K562 (cell line): Measurements from ENCODE around the gene SFTPA2. TPM values are rescaled to one million over a fixed set of nuclear protein-coding genes. Genes with fewer than 3 reads are reported as not detected.

ENCODE experiments used
- ATAC-seq: fragments of 200-7000 bp; cut with Tn5 transposase; 3 replicates; pipeline ENCODE4 v1.9.1; 2020; ENCODE audit warnings: moderate library complexity
- BruUV-seq: library from RNA; stranded (reverse); fragments of 400-500 nt; replicated peaks from 2 replicates; lab custom pipeline; 2021; lab: Mats Ljungman, UMichigan
- CTCF ChIA-PET: fragments of 300-600 bp; formaldehyde crosslinking; extraction: SDS; loops from one replicate; lab custom pipeline; 2021; ENCODE audit warnings: low intra/inter-chr PET ratio; lab: Yijun Ruan, JAX
- POLR2A ChIA-PET: fragments of 300-600, 350-650 bp; sonication (Branson Sonifier 250); formaldehyde crosslinking; extraction: SDS; loops from one replicate; lab custom pipeline; 2021; ENCODE audit warnings: antibody characterized with exemption, inconsistent platforms; lab: Yijun Ruan, JAX
- DNase-seq, 4 experiments: peaks; one replicate each; pipeline versions ENCODE4 v3.0.0 to v3.0.0-alpha.2; 2011 to 2018; ENCODE audit warnings: low spot score in 3 of 4, mixed read lengths in 3 of 4; ENCODE audit errors: extremely low read depth in 1 of 4
- FAIRE-seq: peaks from 2 replicates; lab custom pipeline; 2011; peaks lifted over from hg19 to GRCh38; lab: Jason Lieb, UNC
- H2AFZ ChIP-seq: 2 replicates; pipeline ENCODE4 v1.6.0; 2011; ENCODE audit warnings: low read depth, low read length, control low read depth, inconsistent platforms
- H3K27ac ChIP-seq: fragments of 200-600 bp; 3 replicates; pipeline ENCODE4 v1.8.0; 2011; ENCODE audit warnings: low read depth, mild to moderate bottlenecking, control low read depth, inconsistent platforms, low read length, moderate library complexity, mixed read lengths; ENCODE audit errors: extremely low read depth
- H3K27me3 ChIP-seq, 2 experiments: fragments of 300-600 bp in 1 of 2; 2 replicates in 1 of 2; 3 replicates in 1 of 2; pipeline versions ENCODE4 v1.6.0 to v1.8.0; 2011; ENCODE audit warnings: inconsistent platforms in 2 of 2, low read length in 2 of 2, mild to moderate bottlenecking in 1 of 2, mixed read lengths in 1 of 2, moderate library complexity in 1 of 2; ENCODE audit not compliant: control insufficient read depth in 2 of 2, insufficient read depth in 2 of 2
- H3K36me3 ChIP-seq: fragments of 300-600 bp; 3 replicates; pipeline ENCODE4 v1.8.0; 2011; ENCODE audit warnings: mild to moderate bottlenecking, low read length, inconsistent platforms; ENCODE audit not compliant: control insufficient read depth, insufficient read depth
- H3K4me1 ChIP-seq, 2 experiments: fragments of 200-600 bp in 1 of 2; replicated peaks in 1 of 2; 2 replicates in 1 of 2; 3 replicates in 1 of 2; pipeline versions ENCODE4 v1.5.1 to v1.8.0; 2011; ENCODE audit warnings: inconsistent platforms in 2 of 2, low read length in 2 of 2, mild to moderate bottlenecking in 1 of 2, mixed read lengths in 1 of 2, moderate library complexity in 1 of 2; ENCODE audit not compliant: control insufficient read depth in 2 of 2, insufficient read depth in 2 of 2
- H3K4me2 ChIP-seq: 2 replicates; pipeline ENCODE4 v1.6.1; 2011; ENCODE audit warnings: low read length, control low read depth, inconsistent platforms, mixed read lengths; ENCODE audit not compliant: insufficient read depth
- H3K4me3 ChIP-seq: fragments of 200-600 bp; sonication (generic), shearing (Covaris generic); 2 replicates; pipeline ENCODE4 v1.5.1; 2016; ENCODE audit warnings: control low read depth, inconsistent platforms
- H3K79me2 ChIP-seq: fragments of 200-600 bp; 3 replicates; pipeline ENCODE4 v1.8.0; 2011; ENCODE audit warnings: low read length, inconsistent platforms; ENCODE audit not compliant: control insufficient read depth, insufficient read depth
- H3K9ac ChIP-seq, 2 experiments: 2 replicates each; pipeline versions ENCODE4 v1.6.0 to v1.6.1; 2011; ENCODE audit warnings: low read depth in 2 of 2, low read length in 2 of 2, control low read depth in 1 of 2, inconsistent platforms in 1 of 2, mild to moderate bottlenecking in 1 of 2, mixed read lengths in 1 of 2; ENCODE audit not compliant: insufficient read depth in 1 of 2
- H3K9me1 ChIP-seq: one replicate; pipeline ENCODE4 v1.6.0; 2011; ENCODE audit warnings: inconsistent platforms, mild to moderate bottlenecking, low read length, moderate library complexity; ENCODE audit not compliant: control insufficient read depth, insufficient read depth
- H3K9me3 ChIP-seq: replicated peaks from 2 replicates; pipeline ENCODE4 v1.5.1; 2011; ENCODE audit warnings: low read depth, low read length, inconsistent platforms; ENCODE audit not compliant: control insufficient read depth, insufficient read depth
- H4K20me1 ChIP-seq: replicated peaks from 2 replicates; pipeline ENCODE4 v1.6.1; 2011; ENCODE audit warnings: low read length, inconsistent platforms, mixed read lengths; ENCODE audit not compliant: control insufficient read depth, insufficient read depth
- ATF6 ChIP-seq: sonication (generic); formaldehyde crosslinking; IDR thresholded peaks from 2 replicates; pipeline ENCODE4 v1.4.0; 2020; ENCODE audit warnings: mild to moderate bottlenecking, missing genetic modification reagents
- CXXC5 ChIP-seq: fragments of 250-450 bp; sonication (Bioruptor Pico); IDR thresholded peaks from 2 replicates; pipeline ENCODE4 v1.8.0; 2022; ENCODE audit warnings: inconsistent platforms, mild to moderate bottlenecking, moderate library complexity
- IRF2 ChIP-seq: sonication (generic); formaldehyde crosslinking; IDR thresholded peaks from 2 replicates; pipeline ENCODE4 v1.8.1; 2022; ENCODE audit warnings: mild to moderate bottlenecking, missing genetic modification reagents
- MAFG ChIP-seq: fragments of 450-650 bp; conservative IDR thresholded peaks from 2 replicates; pipeline ENCODE4 v1.6.1; 2016; ENCODE audit warnings: missing genetic modification characterization, missing compliant biosample characterization
- MTA3 ChIP-seq: fragments of 450-650 bp; formaldehyde crosslinking; IDR thresholded peaks from 2 replicates; pipeline ENCODE4 v1.6.1; 2017; ENCODE audit warnings: mild to moderate bottlenecking, borderline replicate concordance
- NR2C2 ChIP-seq, 2 experiments: fragments of 200-800 bp in 1 of 2; sonication (Bioruptor generic) in 1 of 2; sonication (generic) in 1 of 2; formaldehyde crosslinking in 1 of 2; IDR thresholded peaks; 2 replicates each; pipeline versions ENCODE4 v1.6.1 to v1.8.0; 2016 to 2022; ENCODE audit warnings: mild to moderate bottlenecking in 1 of 2, missing compliant biosample characterization in 1 of 2, missing genetic modification characterization in 1 of 2, missing genetic modification reagents in 1 of 2
- SAFB2 ChIP-seq: fragments of 200-400 bp; formaldehyde crosslinking; IDR thresholded peaks from 2 replicates; pipeline ENCODE4 v1.6.1; 2018; ENCODE audit warnings: borderline replicate concordance, low read length, low read depth, moderate library complexity; ENCODE audit not compliant: severe bottlenecking
- SNRNP70 ChIP-seq: fragments of 200-400 bp; formaldehyde crosslinking; optimal IDR thresholded peaks from 2 replicates; pipeline ENCODE3; 2017; ENCODE audit warnings: low read depth, low read length
- TARDBP ChIP-seq: fragments of 450-650 bp; IDR thresholded peaks from 2 replicates; pipeline ENCODE4 v1.6.1; 2016
- ZFP1 ChIP-seq: fragments of 450-650 bp; formaldehyde crosslinking; IDR thresholded peaks from 2 replicates; pipeline ENCODE4 v1.4.0; 2020; ENCODE audit warnings: mild to moderate bottlenecking, mixed read lengths
- ZNF75A ChIP-seq: fragments of 450-650 bp; formaldehyde crosslinking; IDR thresholded peaks from 2 replicates; pipeline ENCODE4 v1.4.0; 2020; ENCODE audit warnings: mild to moderate bottlenecking
- WGBS: fragments of 100-300 bp; shearing (Covaris generic); methylation state at CpG from one replicate; pipeline ENCODE4 v1.1.6; 2016; ENCODE audit warnings: low coverage, mixed read lengths; ENCODE audit not compliant: insufficient coverage; ENCODE audit errors: missing lambda C conversion rate; 5-methylcytosine and 5-hydroxymethylcytosine counted together
- in situ Hi-C: fragments of 300-500 bp; cut with MboI; formaldehyde crosslinking; loops from 4 replicates; pipeline ENCODE4 v1.15.0; 2018; ENCODE audit warnings: inconsistent platforms, mixed read lengths
- intact Hi-C: fragments of 100-400 bp; cut with micrococcal nuclease; formaldehyde crosslinking; loops from 2 replicates; pipeline ENCODE4 v1.14.2; 2022
- polyA plus RNA-seq, 8 experiments: library from polyadenylated mRNA; depleted of rRNA in 4 of 8; stranded (reverse) in 5 of 8; unstranded in 3 of 8; fragments of >200 nt; fragmentation: Nextera tagmentation in 2 of 8; fragmentation: Illumina TruSeq in 1 of 8; extraction: Ambion mirVana in 2 of 8; extraction: Trizol in 1 of 8; gene quantifications; 2 replicates each; pipeline versions ENCODE4 v1.2.1 to v1.2.3, GENCODE V29; 2011 to 2014; ENCODE audit warnings: inconsistent platforms in 1 of 8, missing spikeins in 1 of 8
- total RNA-seq, 7 experiments: library from RNA; depleted of rRNA in 6 of 7; stranded (reverse); fragments of >200 nt in 6 of 7; fragmentation: Illumina TruSeq in 2 of 7; extraction: Trizol in 2 of 7; gene quantifications; 2 replicates each; pipeline versions ENCODE4 v1.2.1 to v1.2.3, GENCODE V29; 2011 to 2021; ENCODE audit warnings: low replicate concordance in 1 of 7

Gene SFTPA2
- total and polyA plus RNA-seq, 9 of the 15 experiments (the other 6 are each of a cell fraction or from before 2014, with no cell fraction given) = 4.1 TPM; not detected in 8

GRCh38 chr10:79582096-79582495 is 21.9 kb upstream of the SFTPA2 start:
- in situ Hi-C loops = no loop called here
- H3K4me2 ChIP-seq = no peak overlapping the region
- H3K4me3 ChIP-seq = no peak overlapping the region
- no peaks in the 10 kb centered on the region for H3K4me1 ChIP-seq
- no peaks in the 10 kb centered on the region for H3K9me1 ChIP-seq
- ChIA-PET POLR2A (no interaction called here), CTCF (no interaction called here)
- FAIRE-seq (no peak), ATAC-seq (no peak), DNase-seq (no peak)
- no peak for TF ChIP-seq IRF2 (CRISPR knock-in tag)
- no peak for TF ChIP-seq NR2C2 (CRISPR knock-in tag; IDR thresholded peaks at IDR 0.05)
- TF ChIP-seq NR2C2 (tag; IDR thresholded peaks at IDR 0.05) = no peak
- no peak for TF ChIP-seq ATF6 (CRISPR knock-in tag)
- no peak for TF ChIP-seq TARDBP
- TF ChIP-seq CXXC5 = no peak
- TF ChIP-seq ZNF75A (CRISPR knock-in tag) = no peak
- no peak for TF ChIP-seq SAFB2
- TF ChIP-seq MAFG = no peak
- TF ChIP-seq MTA3 = no peak
- no peak for TF ChIP-seq SNRNP70
- TF ChIP-seq ZFP1 (CRISPR knock-in tag) = no peak
- H3K36me3 ChIP-seq = no peaks in the 10 kb centered on the region
- WGBS = under 1% methylated on average over 6 of the region's 6 CpGs
- BruUV-seq = no TSS peak
- H3K27me3 ChIP-seq = peaks cover 0 to 22% of the 10 kb centered on the region in 2 experiments; a peak in 3 of 5 replicates
- no peak overlapping the region for H3K27ac ChIP-seq
- H3K9ac ChIP-seq = no peak overlapping the region
- H4K20me1 ChIP-seq = no peaks in the 10 kb centered on the region
- H3K9me3 ChIP-seq = no peaks in the 10 kb centered on the region
- H2AFZ ChIP-seq = no peak overlapping the region
- no peaks in the 10 kb centered on the region for H3K79me2 ChIP-seq
- intact Hi-C loops = no loop called here
